CD4-positive, alpha-beta T cell (primary cell): Measurements from ENCODE around the gene RBCK1. TPM values are rescaled to one million over a fixed set of nuclear protein-coding genes. Genes with fewer than 3 reads are reported as not detected.

Experiments used
- ATAC-seq: fragments of 200-7000 bp; cut with Tn5 transposase; one replicate; pipeline ENCODE4 v1.10.0; 2022; ENCODE audit warnings: mild to moderate bottlenecking; ENCODE audit not compliant: poor library complexity
- CTCF ChIA-PET: fragments of 350-600 bp; sonication (Branson Sonifier 250); formaldehyde crosslinking; loops from one replicate; lab custom pipeline; 2021; ENCODE audit warnings: antibody characterized with exemption, inconsistent platforms; lab: Charles Lee
- POLR2A ChIA-PET: fragments of 350-600 bp; sonication (Branson Sonifier 250); formaldehyde crosslinking; loops from one replicate; lab custom pipeline; 2021; ENCODE audit warnings: antibody characterized with exemption, inconsistent platforms; lab: Charles Lee
- DNase-seq, 14 experiments: peaks; one replicate each; pipeline ENCODE4 v3.0.0-alpha.2; 2013 to 2020; ENCODE audit warnings: mixed read lengths in 2 of 14
- H3K27ac ChIP-seq, 2 donors: one replicate each; pipeline versions ENCODE4 v1.5.1 to v1.7.0; 2013; ENCODE audit warnings: low read length in 2 of 2, low read depth in 1 of 2, mild to moderate bottlenecking in 1 of 2
- H3K27me3 ChIP-seq, 2 experiments: 1 replicate in 1 of 2; 2 replicates in 1 of 2; pipeline versions ENCODE4 v1.6.1 to v1.7.0; 2013; ENCODE audit warnings: low read length in 2 of 2, control low read depth in 1 of 2, mild to moderate bottlenecking in 1 of 2, moderate library complexity in 1 of 2; ENCODE audit not compliant: insufficient read depth in 2 of 2, control insufficient read depth in 1 of 2
- H3K36me3 ChIP-seq: one replicate; pipeline ENCODE4 v1.6.1; 2013; ENCODE audit warnings: low read length, control low read depth; ENCODE audit not compliant: insufficient read depth
- H3K4me1 ChIP-seq: one replicate; pipeline ENCODE4 v1.6.1; 2013; ENCODE audit warnings: low read length, control low read depth; ENCODE audit not compliant: insufficient read depth
- H3K4me3 ChIP-seq: one replicate; pipeline ENCODE4 v1.5.1; 2013; ENCODE audit warnings: mild to moderate bottlenecking, low read length, moderate library complexity
- H3K9me3 ChIP-seq, 2 experiments: 1 replicate in 1 of 2; 2 replicates in 1 of 2; pipeline versions ENCODE4 v1.6.1 to v1.7.0; 2013; ENCODE audit warnings: low read length in 2 of 2, mild to moderate bottlenecking in 2 of 2, control low read depth in 1 of 2, moderate library complexity in 1 of 2; ENCODE audit not compliant: control insufficient read depth in 1 of 2, insufficient read depth in 1 of 2
- H3K27ac Mint-ChIP-seq: one replicate; pipeline ENCODE4 v1.8.0; 2020; ENCODE audit warnings: mixed read lengths
- H3K27me3 Mint-ChIP-seq: one replicate; pipeline ENCODE4 v1.8.0; 2021; ENCODE audit warnings: mixed read lengths
- H3K36me3 Mint-ChIP-seq: one replicate; pipeline ENCODE4 v1.8.0; 2021; ENCODE audit warnings: low read depth, mixed read lengths
- H3K4me1 Mint-ChIP-seq: one replicate; pipeline ENCODE4 v1.8.0; 2021; ENCODE audit warnings: low read depth, mixed read lengths
- H3K4me3 Mint-ChIP-seq: one replicate; pipeline ENCODE4 v1.8.0; 2020; ENCODE audit warnings: mild to moderate bottlenecking, mixed read lengths
- H3K9me3 Mint-ChIP-seq: one replicate; pipeline ENCODE4 v1.8.0; 2020; ENCODE audit warnings: mixed read lengths
- CTCF ChIP-seq: fragments of 200-600 bp; IDR thresholded peaks from one replicate; pipeline ENCODE4 v1.8.0; 2022; ENCODE audit warnings: antibody characterized with exemption, mild to moderate bottlenecking
- intact Hi-C, 2 experiments: fragments of 100-400 bp; cut with DNase I in 1 of 2; cut with micrococcal nuclease in 1 of 2; formaldehyde crosslinking; loops; one replicate each; pipeline versions ENCODE4 v1.15.1 to v1.9.0; 2023 to 2025; cut with DNase I, micrococcal nuclease
- total RNA-seq, 174 experiments: library from RNA in 2 of 174; stranded (reverse) in 2 of 174; gene quantifications; one replicate each; pipeline ENCODE4 v1.2.3 and lab custom pipeline; 2021 to 2026

Gene RBCK1
- total RNA-seq, 2 experiments from 2014 or later = 53.3 to 57.3 TPM

- Mint-ChIP-seq H3K4me1 (peaks cover 41% of the 10 kb centered on the region), H3K9me3 (no peaks in the 10 kb centered on the region), H3K27ac (peak overlapping the region; percentile 12), H3K4me3 (no peak overlapping the region), H3K27me3 (no peaks in the 10 kb centered on the region), H3K36me3 (no peaks in the 10 kb centered on the region)
- Histone ChIP-seq H3K4me1 (peaks cover 19% of the 10 kb centered on the region), H3K4me3 (no peak overlapping the region), H3K27me3 (no peaks in the 10 kb centered on the region), H3K9me3 (no peaks in the 10 kb centered on the region), H3K36me3 (no peaks in the 10 kb centered on the region), H3K27ac (no peak overlapping the region)
- intact Hi-C loops = no loop called here
- POLR2A ChIA-PET = interaction anchor here (1.0 kb wide), 1 partner anchor 41 kb away, joined by 3 read pairs; no protein-coding TSS in a partner anchor
- DNase-seq (peak in 1 of 14 experiments; percentile 5), ATAC-seq (peak; percentile 51)
- CTCF ChIA-PET = interaction anchor here (1.3 kb wide), 1 partner anchor 11 kb away, joined by 3 read pairs; no protein-coding TSS in a partner anchor
- no peak for TF ChIP-seq CTCF
Observed at GRCh38 chr20:366041-366718, 41.9 kb upstream of the RBCK1 start.

GRCh38 chr20:366719-367485 is 41.2 kb upstream of the RBCK1 start:
- intact Hi-C loops = no loop called here
- Histone ChIP-seq H3K27ac (no peak overlapping the region), H3K4me3 (no peak overlapping the region), H3K9me3 (no peaks in the 10 kb centered on the region), H3K27me3 (no peaks in the 10 kb centered on the region), H3K36me3 (no peaks in the 10 kb centered on the region), H3K4me1 (peaks cover 24% of the 10 kb centered on the region)
- Mint-ChIP-seq H3K27me3 (no peaks in the 10 kb centered on the region), H3K4me1 (peaks cover 41% of the 10 kb centered on the region), H3K4me3 (no peak overlapping the region), H3K36me3 (no peaks in the 10 kb centered on the region), H3K9me3 (no peaks in the 10 kb centered on the region), H3K27ac (peak overlapping the region; percentile 12)
- no peak for ATAC-seq
- POLR2A ChIA-PET = no interaction called here
- no peak for TF ChIP-seq CTCF
- no peak for DNase-seq
- CTCF ChIA-PET = interaction anchor here (1.3 kb wide), 1 partner anchor 12 kb away, joined by 3 read pairs; no protein-coding TSS in a partner anchor

- DNase-seq = no peak
- POLR2A ChIA-PET = no interaction called here
- TF ChIP-seq CTCF = no peak
- Mint-ChIP-seq H3K27ac (no peak overlapping the region), H3K4me3 (no peak overlapping the region), H3K9me3 (no peaks in the 10 kb centered on the region), H3K27me3 (no peaks in the 10 kb centered on the region), H3K4me1 (peaks cover 39% of the 10 kb centered on the region), H3K36me3 (no peaks in the 10 kb centered on the region)
- Histone ChIP-seq H3K27me3 (no peaks in the 10 kb centered on the region), H3K4me3 (no peak overlapping the region), H3K36me3 (no peaks in the 10 kb centered on the region), H3K9me3 (no peaks in the 10 kb centered on the region), H3K4me1 (peaks cover 26% of the 10 kb centered on the region), H3K27ac (no peak overlapping the region)
- no peak for ATAC-seq
- intact Hi-C loops = no loop called here
- CTCF ChIA-PET = no interaction called here
Observed at GRCh38 chr20:367486-367887, 40.6 kb upstream of the RBCK1 start.
